GM12878 (cell line): ENCODE measurements around the gene POU2AF1. TPM values are rescaled to one million over a fixed set of nuclear protein-coding genes. Genes with fewer than 3 reads are reported as not detected.

ENCODE experiments used
- BCL11A ChIP-seq: IDR thresholded peaks from 2 replicates; pipeline ENCODE4 v1.6.1; 2011; ENCODE audit warnings: low read depth, low read length
- CBX5 ChIP-seq: sonication (generic); IDR thresholded peaks from 2 replicates; pipeline ENCODE4 v1.6.1; 2016; ENCODE audit warnings: low read depth, moderate library complexity, mild to moderate bottlenecking, inconsistent platforms
- CHD2 ChIP-seq: IDR thresholded peaks from 2 replicates; pipeline ENCODE4 v1.6.1; 2011; ENCODE audit warnings: low read depth, low read length, improper control_type of control experiment, borderline replicate concordance
- DPF2 ChIP-seq: fragments of 450-650 bp; IDR thresholded peaks from 2 replicates; pipeline ENCODE4 v1.6.1; 2017; ENCODE audit warnings: mild to moderate bottlenecking
- EED ChIP-seq: sonication (generic); IDR thresholded peaks from 2 replicates; pipeline ENCODE4 v1.6.1; 2016; ENCODE audit warnings: antibody characterized with exemption, low read depth
- ESRRA ChIP-seq: IDR thresholded peaks from 2 replicates; pipeline ENCODE4 v1.6.1; 2012; ENCODE audit warnings: mild to moderate bottlenecking, low read length, improper control_type of control experiment
- HDAC6 ChIP-seq: fragments of 200-600 bp; sonication (generic); IDR thresholded peaks from one replicate; pipeline ENCODE4 v1.8.0; 2017; ENCODE audit warnings: antibody characterized with exemption; ENCODE audit not compliant: unreplicated experiment
- HDGF ChIP-seq: fragments of 450-650 bp; IDR thresholded peaks from 2 replicates; pipeline ENCODE4 v1.6.1; 2016; ENCODE audit warnings: antibody characterized with exemption
- IKZF2 ChIP-seq, 2 experiments: fragments of 450-650 bp; IDR thresholded peaks; 2 replicates each; pipeline ENCODE4 v1.6.1; 2017; ENCODE audit warnings: mild to moderate bottlenecking in 2 of 2, moderate library complexity in 2 of 2
- JUNB ChIP-seq: IDR thresholded peaks from 2 replicates; pipeline ENCODE4 v1.6.1; 2016; ENCODE audit warnings: antibody characterized with exemption, mild to moderate bottlenecking
- PAX5 ChIP-seq: IDR thresholded peaks from 2 replicates; pipeline ENCODE4 v1.6.1; 2011; ENCODE audit warnings: low read depth, low read length, borderline replicate concordance
- RB1 ChIP-seq: fragments of 450-650 bp; formaldehyde crosslinking; IDR thresholded peaks from 2 replicates; pipeline ENCODE4 v1.6.1; 2017; ENCODE audit warnings: mild to moderate bottlenecking, borderline replicate concordance
- SRF ChIP-seq, 2 experiments: IDR thresholded peaks; 2 replicates each; pipeline ENCODE4 v1.6.1; 2011; ENCODE audit warnings: low read depth in 2 of 2, low read length in 2 of 2, mild to moderate bottlenecking in 1 of 2, moderate library complexity in 1 of 2
- TAF1 ChIP-seq: IDR thresholded peaks from 2 replicates; pipeline ENCODE4 v1.6.1; 2011; ENCODE audit warnings: mild to moderate bottlenecking, low read depth, low read length, borderline replicate concordance
- ZNF592 ChIP-seq: fragments of 450-650 bp; IDR thresholded peaks from 2 replicates; pipeline ENCODE4 v1.6.1; 2017; ENCODE audit warnings: mild to moderate bottlenecking, moderate library complexity
- ZNF687 ChIP-seq: fragments of 450-650 bp; IDR thresholded peaks from 2 replicates; pipeline ENCODE4 v1.6.1; 2017; ENCODE audit warnings: mild to moderate bottlenecking, moderate library complexity
- polyA plus RNA-seq, 11 experiments: library from polyadenylated mRNA; depleted of rRNA in 4 of 11; unstranded in 6 of 11; stranded (reverse) in 5 of 11; fragments of >200 nt; fragmentation: Nextera tagmentation in 4 of 11; fragmentation: Illumina TruSeq in 1 of 11; extraction: Ambion mirVana in 4 of 11; extraction: Trizol in 1 of 11; gene quantifications; 1 replicate in 1 of 11; 2 replicates in 10 of 11; pipeline versions ENCODE4 v1.2.1 to v1.2.3, GENCODE V29; 2011 to 2016; ENCODE audit warnings: inconsistent platforms in 2 of 11, missing spikeins in 2 of 11, low read depth in 1 of 11
- total RNA-seq, 4 experiments: library from RNA; depleted of rRNA in 3 of 4; stranded (reverse); fragments of >200 nt in 3 of 4; fragmentation: Illumina TruSeq in 1 of 4; extraction: Trizol in 1 of 4; gene quantifications; 2 replicates each; pipeline versions ENCODE4 v1.2.1 to v1.2.3, GENCODE V29; 2013 to 2021
- TF ChIP-seq, protein P1 (sequence below): fragments of 450-650 bp; IDR thresholded peaks from 2 replicates; pipeline ENCODE4 v1.6.1; 2018; ENCODE audit warnings: borderline replicate concordance, mild to moderate bottlenecking; ENCODE audit not compliant: partially characterized antibody
- TF ChIP-seq, protein P2 (sequence below): fragments of 450-650 bp; IDR thresholded peaks from 2 replicates; pipeline ENCODE4 v1.6.1; 2017; ENCODE audit warnings: low read depth, mild to moderate bottlenecking, moderate library complexity

POU2AF1 gene
- total and polyA plus RNA-seq, 10 of the 15 experiments (the other 5 are each of a cell fraction or from before 2014, with no cell fraction given): 13.1 to 169 (median 75.5) TPM

DNA sequence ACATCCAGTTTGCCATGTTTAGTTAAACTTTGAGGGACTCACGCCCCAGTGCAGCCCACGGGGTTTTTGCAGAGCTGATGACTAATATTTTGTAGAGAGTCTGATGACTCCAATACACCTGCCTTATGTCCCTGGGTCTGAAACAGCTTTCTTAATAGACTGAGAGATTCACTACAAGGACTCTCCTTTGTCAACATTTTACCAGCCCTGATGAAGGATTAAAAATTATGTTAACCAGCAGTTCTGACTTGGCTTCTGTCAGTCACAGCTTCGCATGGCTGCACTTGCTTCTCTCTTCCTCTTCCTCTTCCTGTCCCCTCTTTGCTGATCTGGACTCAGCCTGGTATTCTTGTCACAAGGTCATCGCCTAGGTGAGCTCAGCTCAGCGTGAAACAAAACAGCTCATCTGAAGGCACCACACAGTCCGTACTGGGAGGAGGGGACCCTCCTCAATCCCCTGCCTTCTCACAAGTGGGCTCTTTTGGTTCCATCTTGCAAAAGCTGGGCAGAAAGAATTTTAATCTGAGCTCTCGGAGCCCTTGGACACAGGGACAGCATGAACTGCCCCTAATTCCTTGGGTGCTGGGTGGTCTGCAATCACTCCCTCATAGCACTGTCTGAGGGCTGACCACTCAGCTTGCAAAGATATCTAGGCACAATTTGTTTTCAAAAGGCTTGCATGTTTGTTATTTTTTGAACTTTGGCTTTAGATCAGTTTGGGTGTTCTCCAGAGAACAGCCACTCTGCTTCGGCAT is 38.1 kb upstream of the POU2AF1 start (continued):
- TF ChIP-seq BCL11A (peak; percentile 38; the same call in 1 of the 2 replicates), DPF2 (peak; percentile 38), JUNB (peak; percentile 6; the same call in 1 of the 2 replicates), SRF (IDR thresholded peaks at IDR 0.05; ENCODE audit: low read depth in 2 of 2, low read length in 2 of 2) (no peak), ESRRA (peak; percentile 94; the same call in 1 of the 2 replicates), CHD2 (peak; percentile 75; the same call in 1 of the 2 replicates), HDAC6 (peak; percentile 47), TAF1 (no peak; the same call in 1 of the 2 replicates), IKZF2 (IDR thresholded peaks at IDR 0.05) (no peak; a peak in 2 of 4 replicates), ZNF592 (no peak), EED (peak; percentile 48; the same call in 1 of the 2 replicates), ZNF687 (peak; percentile 81), PAX5 (peak; percentile 99), CBX5 (no peak), HDGF (no peak), RB1 (peak; percentile 50; the same call in 1 of the 2 replicates)
- TF ChIP-seq, protein P1, sequence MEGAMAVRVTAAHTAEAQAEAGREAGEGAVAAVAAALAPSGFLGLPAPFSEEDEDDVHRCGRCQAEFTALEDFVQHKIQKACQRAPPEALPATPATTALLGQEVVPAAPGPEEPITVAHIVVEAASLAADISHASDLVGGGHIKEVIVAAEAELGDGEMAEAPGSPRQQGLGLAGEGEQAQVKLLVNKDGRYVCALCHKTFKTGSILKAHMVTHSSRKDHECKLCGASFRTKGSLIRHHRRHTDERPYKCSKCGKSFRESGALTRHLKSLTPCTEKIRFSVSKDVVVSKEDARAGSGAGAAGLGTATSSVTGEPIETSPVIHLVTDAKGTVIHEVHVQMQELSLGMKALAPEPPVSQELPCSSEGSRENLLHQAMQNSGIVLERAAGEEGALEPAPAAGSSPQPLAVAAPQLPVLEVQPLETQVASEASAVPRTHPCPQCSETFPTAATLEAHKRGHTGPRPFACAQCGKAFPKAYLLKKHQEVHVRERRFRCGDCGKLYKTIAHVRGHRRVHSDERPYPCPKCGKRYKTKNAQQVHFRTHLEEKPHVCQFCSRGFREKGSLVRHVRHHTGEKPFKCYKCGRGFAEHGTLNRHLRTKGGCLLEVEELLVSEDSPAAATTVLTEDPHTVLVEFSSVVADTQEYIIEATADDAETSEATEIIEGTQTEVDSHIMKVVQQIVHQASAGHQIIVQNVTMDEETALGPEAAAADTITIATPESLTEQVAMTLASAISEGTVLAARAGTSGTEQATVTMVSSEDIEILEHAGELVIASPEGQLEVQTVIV: peak; percentile 26
- TF ChIP-seq, protein P2, sequence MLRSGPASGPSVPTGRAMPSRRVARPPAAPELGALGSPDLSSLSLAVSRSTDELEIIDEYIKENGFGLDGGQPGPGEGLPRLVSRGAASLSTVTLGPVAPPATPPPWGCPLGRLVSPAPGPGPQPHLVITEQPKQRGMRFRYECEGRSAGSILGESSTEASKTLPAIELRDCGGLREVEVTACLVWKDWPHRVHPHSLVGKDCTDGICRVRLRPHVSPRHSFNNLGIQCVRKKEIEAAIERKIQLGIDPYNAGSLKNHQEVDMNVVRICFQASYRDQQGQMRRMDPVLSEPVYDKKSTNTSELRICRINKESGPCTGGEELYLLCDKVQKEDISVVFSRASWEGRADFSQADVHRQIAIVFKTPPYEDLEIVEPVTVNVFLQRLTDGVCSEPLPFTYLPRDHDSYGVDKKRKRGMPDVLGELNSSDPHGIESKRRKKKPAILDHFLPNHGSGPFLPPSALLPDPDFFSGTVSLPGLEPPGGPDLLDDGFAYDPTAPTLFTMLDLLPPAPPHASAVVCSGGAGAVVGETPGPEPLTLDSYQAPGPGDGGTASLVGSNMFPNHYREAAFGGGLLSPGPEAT: no peak
